Retinal pigment epithelial cell (primary cell): ENCODE results near the gene RPS18.

Source experiments
- DNase-seq: peaks from one replicate; pipeline ENCODE4 v3.0.0-alpha.2; 2010; ENCODE audit warnings: low read depth
- H3K4me3 ChIP-seq: 2 replicates; pipeline ENCODE4 v1.5.1; 2011; ENCODE audit warnings: mild to moderate bottlenecking, low read length, control low read depth, moderate library complexity
- CTCF ChIP-seq: conservative IDR thresholded peaks from 2 replicates; pipeline ENCODE4 v1.5.1; 2011; ENCODE audit warnings: low read depth, low read length, control low read depth, inconsistent platforms

RPS18 gene

GRCh38 chr6:33317419-33317668 lies 45.5 kb downstream of the RPS18 start:
- no peak for DNase-seq
- no peak for TF ChIP-seq CTCF
- peak overlapping the region; percentile 75 for H3K4me3 ChIP-seq

DNA sequence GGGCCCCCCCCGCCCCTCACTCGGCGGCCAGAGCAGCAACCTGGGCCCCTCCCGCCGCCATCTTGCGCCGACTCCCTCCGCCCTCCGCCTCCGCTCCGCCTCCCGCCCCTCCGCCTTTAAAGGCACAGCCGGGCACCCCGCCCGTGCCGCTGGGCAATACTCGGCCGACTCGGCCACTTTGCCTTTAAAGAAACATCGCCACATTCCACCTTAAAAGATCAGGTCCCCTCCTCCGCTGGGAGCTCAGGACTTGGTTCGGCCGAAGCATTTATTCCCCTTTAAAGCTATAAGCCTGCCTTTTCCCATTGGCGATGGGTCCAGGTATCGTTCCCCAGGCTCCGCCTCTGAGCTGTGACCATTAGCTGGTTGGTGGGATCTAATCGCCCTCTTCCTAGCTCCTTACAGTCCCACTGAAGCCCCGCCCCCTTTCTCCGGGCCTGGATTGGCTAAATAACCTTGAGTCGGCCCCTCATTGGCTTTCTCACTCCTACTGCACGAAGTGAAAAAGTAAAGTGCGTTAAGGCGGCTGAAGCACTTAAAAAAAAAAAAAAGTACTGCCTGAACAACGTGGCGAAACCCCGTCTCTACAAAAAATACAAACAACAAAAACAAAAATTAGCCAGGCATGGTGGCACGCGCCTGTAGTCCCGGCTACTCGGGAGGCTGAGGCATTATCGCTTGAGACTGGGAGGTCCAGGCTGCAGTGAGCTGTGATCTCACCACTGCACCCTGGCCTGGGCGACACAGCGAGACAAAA lies 46.0 kb downstream of the RPS18 start, which contains the start of gene ZBTB22:
TSS of gene ZBTB22 (minus strand) at position 76 of the 757 bp plus-strand sequence. CDS start 828 bp downstream, outside the sequence.
- peak within 1 kb of the TSS; percentile 75 for H3K4me3 ChIP-seq
- DNase-seq: peak; percentile 99
- no peak for TF ChIP-seq CTCF

GRCh38 chr6:33318426-33319073 lies 46.7 kb downstream of the RPS18 start:
- peak overlapping the region; percentile 75 for H3K4me3 ChIP-seq
- DNase-seq: no peak
- no peak for TF ChIP-seq CTCF

- DNase-seq: no peak
- H3K4me3 ChIP-seq: no peak overlapping the region
- TF ChIP-seq CTCF: no peak
These were observed 48.1 kb downstream of the RPS18 start for GRCh38 chr6:33319939-33320314.

- DNase-seq: no peak
- no peak for TF ChIP-seq CTCF
- no peak overlapping the region for H3K4me3 ChIP-seq
These were observed 48.7 kb downstream of the RPS18 start for GRCh38 chr6:33320315-33321181.

GRCh38 chr6:33321227-33321626 lies 49.4 kb downstream of the RPS18 start:
- H3K4me3 ChIP-seq: peak overlapping the region; percentile 87
- DNase-seq: no peak
- no peak for TF ChIP-seq CTCF
